Activated naive CD4-positive, alpha-beta T cell treated with anti-CD3 and anti-CD28 coated beads for 36 hours (primary cell): Measurements from ENCODE around the gene PARP11. TPM values are rescaled to one million over a fixed set of nuclear protein-coding genes. Genes with fewer than 3 reads are reported as not detected.

Experiments
- total RNA-seq, 2 experiments: library from RNA; stranded (reverse); gene quantifications; one replicate each; pipeline ENCODE4 v1.2.3, GENCODE V29; 2021

Gene PARP11
- total RNA-seq, 2 experiments from 2014 or later, result 19.9 to 20.7 TPM

Other genes with a start within 250 kb of the PARP11 start
- 10 to 100 TPM; 19.0 to 20.7 TPM for gene CRACR2A, start 120.3 kb downstream of the PARP11 start, total RNA-seq